Progenitor cell of endocrine pancreas (in vitro differentiated cells): Measurements from ENCODE around the gene SLC16A12. TPM values are rescaled to one million over a fixed set of nuclear protein-coding genes. Genes with fewer than 3 reads are reported as not detected.
"Not testable (repeated sequence)": the region's sequence is repeated elsewhere in the genome, so short reads cannot be mapped to it uniquely, and the experiment has no call there.

Experiments used
- DNase-seq: peaks from one replicate; pipeline ENCODE4 v3.0.0; 2021; ENCODE audit warnings: low spot score; ENCODE audit not compliant: unreplicated experiment
- H3K27ac Mint-ChIP-seq: 2 replicates; pipeline ENCODE4 v1.8.0; 2021; ENCODE audit warnings: mild to moderate bottlenecking, moderate library complexity, mixed read lengths
- H3K27me3 Mint-ChIP-seq: 2 replicates; pipeline ENCODE4 v1.8.0; 2021; ENCODE audit warnings: mixed read lengths
- H3K36me3 Mint-ChIP-seq: 2 replicates; pipeline ENCODE4 v1.8.0; 2022; ENCODE audit warnings: mixed read lengths; ENCODE audit not compliant: insufficient read depth
- H3K4me1 Mint-ChIP-seq: 2 replicates; pipeline ENCODE4 v1.8.0; 2021; ENCODE audit warnings: low read depth, mixed read lengths
- H3K4me3 Mint-ChIP-seq: 2 replicates; pipeline ENCODE4 v1.8.0; 2021; ENCODE audit warnings: low read depth, mild to moderate bottlenecking, moderate library complexity, mixed read lengths
- H3K9me3 Mint-ChIP-seq: 2 replicates; pipeline ENCODE4 v1.8.0; 2021; ENCODE audit warnings: low read depth, mixed read lengths
- total RNA-seq: library from RNA; stranded (reverse); gene quantifications from 2 replicates; pipeline ENCODE4 v1.2.1, GENCODE V29; 2021
- TF ChIP-seq, protein P1 (sequence below): fragments of 200-600 bp; sonication (generic); IDR thresholded peaks from one replicate; pipeline ENCODE4 v1.5.0; 2021; ENCODE audit warnings: antibody characterized with exemption, mild to moderate bottlenecking; ENCODE audit not compliant: unreplicated experiment

SLC16A12 gene
- total RNA-seq, 1 donor from 2014 or later, result 16.1 TPM

DNA sequence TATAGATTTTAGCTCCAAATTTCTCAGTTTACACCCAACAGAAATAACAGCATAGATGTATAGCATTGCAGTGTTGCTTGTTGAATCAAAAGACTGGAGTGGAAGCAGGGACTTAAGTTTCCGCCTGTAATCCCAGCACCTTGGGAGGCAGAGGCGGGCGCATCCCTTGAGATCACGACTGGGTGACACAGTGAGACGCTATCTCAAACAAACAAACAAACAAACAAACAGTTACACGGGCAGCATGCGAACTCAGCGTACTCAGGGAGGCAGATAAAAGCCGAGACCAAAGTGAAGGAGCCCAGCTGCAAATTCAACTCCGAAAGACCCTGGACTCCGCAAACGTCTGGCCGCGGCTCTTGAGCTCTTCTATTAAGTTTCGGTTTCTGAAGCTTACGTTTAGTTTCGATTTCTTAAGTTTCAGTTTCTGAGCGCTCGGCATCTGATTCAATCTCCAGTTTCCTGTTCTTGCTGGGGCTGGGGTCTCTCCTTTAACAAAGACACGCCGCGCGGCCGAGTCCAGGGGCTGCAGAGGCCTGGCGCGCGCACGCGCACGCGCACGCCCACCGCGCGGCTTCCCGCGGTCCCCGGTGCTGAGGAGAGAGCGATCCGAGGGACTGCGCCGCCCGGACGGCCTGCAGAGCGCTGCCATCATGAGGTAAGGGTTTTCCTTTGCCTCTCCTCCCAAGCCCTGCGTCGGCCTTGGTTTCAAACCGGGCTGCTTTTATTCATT, 121.1 kb downstream of the SLC16A12 start, which contains the start of gene IFIT5:
Gene IFIT5 (plus strand): TSS at position 423 of the 733 bp plus-strand sequence. CDS start 231 bp downstream, at position 654.
- Mint-ChIP-seq H3K36me3 (peaks cover 11% of the 10 kb centered on the region), H3K27me3 (peaks cover 8% of the 10 kb centered on the region), H3K27ac (peak within 1 kb of the TSS; percentile 97), H3K9me3 (peaks cover 3% of the 10 kb centered on the region), H3K4me1 (peaks cover 5% of the 10 kb centered on the region), H3K4me3 (peak within 1 kb of the TSS; percentile 86)
- peak; percentile 70 for DNase-seq
- TF ChIP-seq, protein P1, sequence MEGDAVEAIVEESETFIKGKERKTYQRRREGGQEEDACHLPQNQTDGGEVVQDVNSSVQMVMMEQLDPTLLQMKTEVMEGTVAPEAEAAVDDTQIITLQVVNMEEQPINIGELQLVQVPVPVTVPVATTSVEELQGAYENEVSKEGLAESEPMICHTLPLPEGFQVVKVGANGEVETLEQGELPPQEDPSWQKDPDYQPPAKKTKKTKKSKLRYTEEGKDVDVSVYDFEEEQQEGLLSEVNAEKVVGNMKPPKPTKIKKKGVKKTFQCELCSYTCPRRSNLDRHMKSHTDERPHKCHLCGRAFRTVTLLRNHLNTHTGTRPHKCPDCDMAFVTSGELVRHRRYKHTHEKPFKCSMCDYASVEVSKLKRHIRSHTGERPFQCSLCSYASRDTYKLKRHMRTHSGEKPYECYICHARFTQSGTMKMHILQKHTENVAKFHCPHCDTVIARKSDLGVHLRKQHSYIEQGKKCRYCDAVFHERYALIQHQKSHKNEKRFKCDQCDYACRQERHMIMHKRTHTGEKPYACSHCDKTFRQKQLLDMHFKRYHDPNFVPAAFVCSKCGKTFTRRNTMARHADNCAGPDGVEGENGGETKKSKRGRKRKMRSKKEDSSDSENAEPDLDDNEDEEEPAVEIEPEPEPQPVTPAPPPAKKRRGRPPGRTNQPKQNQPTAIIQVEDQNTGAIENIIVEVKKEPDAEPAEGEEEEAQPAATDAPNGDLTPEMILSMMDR, result no peak

DNA sequence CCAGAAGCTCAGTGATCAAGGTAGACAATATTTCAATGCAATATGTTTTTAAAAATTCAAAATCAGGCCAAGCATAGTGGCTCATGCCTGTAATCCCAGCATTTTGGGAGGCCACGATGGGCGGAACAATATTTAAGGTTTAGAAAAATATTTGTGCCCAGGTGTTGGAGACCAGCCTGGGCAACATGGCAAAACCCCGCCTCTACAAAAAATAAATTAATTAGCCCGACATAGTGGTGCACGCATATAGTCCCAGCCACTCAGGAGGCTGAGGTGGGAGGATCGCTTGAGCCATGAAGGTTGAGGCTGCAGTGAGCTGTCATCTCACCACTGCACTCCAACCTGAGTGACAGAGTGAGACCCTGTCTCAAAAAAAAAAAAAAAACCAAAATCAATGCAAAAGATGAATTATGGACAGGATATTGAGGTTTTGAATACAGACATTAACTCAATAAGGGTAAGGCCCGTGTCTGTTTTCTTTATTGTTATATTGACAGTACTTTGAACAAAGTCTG, 121.9 kb downstream of the SLC16A12 start:
- Mint-ChIP-seq H3K27me3 (peaks cover 8% of the 10 kb centered on the region), H3K9me3 (peaks cover 3% of the 10 kb centered on the region), H3K4me1 (peaks cover 5% of the 10 kb centered on the region), H3K36me3 (peaks cover 11% of the 10 kb centered on the region), H3K4me3 (peak overlapping the region; percentile 86), H3K27ac (peak overlapping the region; percentile 97)
- TF ChIP-seq, protein P1, result no peak
- DNase-seq, result no peak

DNA sequence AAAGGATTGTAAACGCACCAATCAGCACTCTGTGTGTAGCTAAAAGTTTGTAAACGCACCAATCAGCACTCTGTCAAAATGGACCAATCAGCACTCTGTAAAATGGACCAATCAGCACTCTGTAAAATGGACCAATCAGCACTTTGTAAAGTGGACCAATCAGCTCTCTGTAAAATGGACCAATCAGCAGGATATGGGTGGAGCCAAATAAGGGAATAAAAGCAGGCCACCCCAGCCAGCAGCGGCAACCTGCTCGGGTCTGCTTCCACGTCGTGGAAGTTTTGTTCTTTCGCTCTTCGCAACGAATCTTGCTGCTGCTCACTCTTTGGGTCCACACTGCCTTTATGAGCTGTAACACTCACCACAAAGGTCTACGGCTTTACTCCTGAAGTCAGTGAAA, 123.1 kb downstream of the SLC16A12 start:
- not testable (repeated sequence) for DNase-seq, H3K27ac Mint-ChIP-seq, H3K4me1 Mint-ChIP-seq, H3K9me3 Mint-ChIP-seq, H3K27me3 Mint-ChIP-seq, H3K4me3 Mint-ChIP-seq
- H3K36me3 Mint-ChIP-seq, result peaks cover 12% of the 10 kb centered on the region

DNA sequence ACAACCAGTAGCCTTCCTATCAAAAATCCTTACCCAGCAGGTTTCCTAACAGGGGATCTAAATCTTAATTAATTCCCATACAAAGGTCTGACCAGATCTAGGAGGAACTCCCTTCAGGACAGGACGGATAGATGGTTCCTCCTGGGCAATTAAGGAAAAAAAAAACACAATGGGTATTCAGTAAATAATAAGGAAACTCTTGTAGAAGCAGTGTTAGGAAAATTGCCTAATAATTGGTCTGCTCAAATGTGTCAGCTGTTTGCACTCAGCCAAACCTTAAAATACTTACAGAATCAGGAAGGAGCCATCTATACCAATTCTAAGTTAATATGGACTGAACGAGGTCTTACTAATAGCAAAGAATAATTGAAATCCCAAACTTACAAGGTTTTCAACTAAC, 124.3 kb downstream of the SLC16A12 start:
- H3K27ac Mint-ChIP-seq, H3K4me1 Mint-ChIP-seq, DNase-seq, H3K4me3 Mint-ChIP-seq, H3K9me3 Mint-ChIP-seq, H3K27me3 Mint-ChIP-seq: not testable (repeated sequence)
- peaks cover 16% of the 10 kb centered on the region for H3K36me3 Mint-ChIP-seq

DNA sequence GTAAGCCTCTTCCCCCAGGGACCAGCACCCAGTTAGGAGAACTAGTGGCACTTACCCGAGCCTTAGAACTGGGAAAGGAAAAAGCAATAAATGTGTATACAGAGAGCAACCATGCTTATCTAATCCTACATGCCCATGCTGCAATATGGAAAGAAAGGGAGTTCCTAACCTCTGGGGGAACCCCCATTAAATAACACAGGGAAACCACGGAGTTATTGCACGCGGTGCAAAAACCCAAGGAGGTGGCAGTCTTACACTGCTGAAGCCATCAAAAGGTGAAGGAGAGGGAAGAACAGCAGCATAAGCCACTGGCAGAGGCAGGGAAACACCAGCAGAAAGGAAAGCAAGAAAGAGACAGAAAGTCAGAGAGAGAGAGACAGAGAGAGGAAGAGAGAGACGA, 124.8 kb downstream of the SLC16A12 start:
- not testable (repeated sequence) for H3K27me3 Mint-ChIP-seq, H3K4me1 Mint-ChIP-seq, H3K4me3 Mint-ChIP-seq, H3K9me3 Mint-ChIP-seq, DNase-seq, H3K27ac Mint-ChIP-seq
- H3K36me3 Mint-ChIP-seq, result peaks cover 14% of the 10 kb centered on the region

DNA sequence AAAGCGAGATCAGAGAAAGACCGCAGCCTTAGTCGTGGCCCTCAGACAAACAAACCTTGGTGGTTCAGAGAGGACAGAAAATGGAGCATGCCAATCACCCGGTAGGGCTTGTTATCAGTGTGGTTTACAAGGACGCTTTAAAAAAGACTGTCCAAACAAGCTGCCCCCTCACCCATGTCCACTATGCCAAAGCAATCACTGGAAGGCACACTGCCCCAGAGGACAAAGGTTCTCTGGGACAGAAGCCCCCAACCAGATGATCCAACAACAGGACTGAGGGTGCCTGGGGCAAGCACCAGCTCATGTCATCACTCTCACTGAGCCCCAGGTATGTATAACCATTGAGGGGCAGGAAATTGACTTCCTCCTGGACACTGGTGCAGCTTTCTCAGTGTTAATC, 126.1 kb downstream of the SLC16A12 start:
- H3K4me1 Mint-ChIP-seq, DNase-seq, H3K27ac Mint-ChIP-seq, H3K27me3 Mint-ChIP-seq, H3K4me3 Mint-ChIP-seq, H3K9me3 Mint-ChIP-seq: not testable (repeated sequence)
- peaks cover 19% of the 10 kb centered on the region for H3K36me3 Mint-ChIP-seq

DNA sequence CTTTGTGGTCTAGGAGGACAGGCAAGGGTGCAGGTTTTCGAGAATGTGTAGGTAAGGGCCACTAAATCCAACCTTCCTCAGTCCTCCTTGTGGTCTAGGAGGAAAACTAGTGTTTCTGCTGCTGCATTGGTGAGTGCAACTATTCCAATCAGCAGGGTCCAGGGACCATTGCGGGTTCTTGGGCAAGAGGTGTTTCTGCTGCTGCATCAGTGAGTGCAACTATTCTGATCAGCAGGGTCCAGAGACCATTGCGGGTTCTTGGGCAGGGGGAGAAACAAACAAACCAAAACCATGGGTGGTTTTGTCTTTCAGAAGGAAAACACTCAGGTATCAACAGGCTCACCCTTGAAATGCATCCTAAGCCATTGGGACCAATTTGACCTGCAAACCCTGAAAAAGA, 127.6 kb downstream of the SLC16A12 start:
- H3K4me1 Mint-ChIP-seq, H3K27ac Mint-ChIP-seq, H3K9me3 Mint-ChIP-seq, DNase-seq, H3K4me3 Mint-ChIP-seq, H3K27me3 Mint-ChIP-seq: not testable (repeated sequence)
- peaks cover 22% of the 10 kb centered on the region for H3K36me3 Mint-ChIP-seq

DNA sequence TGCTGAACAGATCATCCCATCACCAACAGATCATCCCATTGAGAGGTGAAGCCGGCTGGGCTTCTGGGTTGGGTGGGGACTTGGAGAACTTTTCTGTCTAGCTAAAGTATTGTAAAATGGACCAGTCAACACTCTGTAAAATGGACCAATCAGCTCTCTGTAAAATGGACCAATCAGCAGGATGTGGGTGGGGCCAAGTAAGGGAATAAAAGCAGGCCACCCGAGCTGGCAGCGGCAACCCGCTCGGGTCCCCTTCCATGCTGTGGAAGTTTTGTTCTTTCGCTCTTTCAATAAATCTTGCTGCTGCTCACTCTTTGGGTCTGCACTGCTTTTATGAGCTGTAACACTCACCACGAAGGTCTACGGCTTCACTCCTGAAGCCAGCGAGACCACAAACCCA, 129.2 kb downstream of the SLC16A12 start:
- H3K27ac Mint-ChIP-seq, H3K9me3 Mint-ChIP-seq, H3K27me3 Mint-ChIP-seq, H3K4me3 Mint-ChIP-seq, DNase-seq, H3K4me1 Mint-ChIP-seq: not testable (repeated sequence)
- H3K36me3 Mint-ChIP-seq, result peaks cover 17% of the 10 kb centered on the region
